ENCODE data around the gene PKMYT1.
A peak's percentile ranks its signal among the peaks of the same experiment; 100 is the strongest.
"Not testable (repeated sequence)": the region's sequence is repeated elsewhere in the genome, so short reads cannot be mapped to it uniquely, and the experiment has no call there.

The PKMYT1 gene

GRCh38 chr16:2929693-2930092 is 50.6 kb downstream of the PKMYT1 start:
- no peak for DNase-seq

DNA sequence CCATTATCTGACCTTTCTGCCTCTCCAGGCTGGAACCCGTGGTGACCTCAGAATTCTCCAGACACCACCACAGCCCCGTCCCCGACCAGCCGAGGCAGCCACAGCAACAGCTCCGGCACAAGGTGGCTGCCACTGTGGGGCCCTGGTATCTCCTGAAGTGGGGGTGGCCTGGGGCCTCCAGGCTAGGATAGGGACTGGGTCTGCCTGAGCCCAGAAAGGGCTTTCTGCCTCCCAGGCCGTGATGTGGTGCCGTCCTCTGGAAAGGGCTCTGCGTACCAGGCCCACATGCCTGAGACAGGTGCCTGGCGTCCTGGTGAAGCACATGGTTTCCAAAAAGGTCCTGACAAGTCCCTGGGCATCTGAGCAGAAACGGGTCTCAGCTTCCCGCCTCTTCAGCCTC is 51.5 kb downstream of the PKMYT1 start:
- DNase-seq, result no peak

DNA sequence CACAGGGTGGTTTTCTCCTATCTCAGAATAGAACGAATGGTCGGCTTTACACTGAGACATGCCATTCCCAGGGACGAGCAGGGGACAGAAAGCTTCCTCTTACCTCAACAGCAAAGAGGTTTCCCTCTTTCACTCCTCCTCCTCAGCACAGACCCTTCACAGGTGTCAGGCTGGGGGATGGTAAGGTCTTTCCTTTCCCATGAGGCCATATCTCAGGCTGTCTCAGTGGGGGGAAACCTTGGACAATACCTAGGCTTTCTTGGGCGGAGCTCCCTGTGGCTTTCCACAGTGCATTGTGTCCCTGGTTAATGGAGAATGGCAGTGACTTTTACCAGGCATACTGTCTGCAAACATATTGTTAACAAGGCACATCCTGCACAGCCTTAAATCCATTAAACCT is 52.1 kb downstream of the PKMYT1 start:
- DNase-seq, result not testable (repeated sequence)

DNA sequence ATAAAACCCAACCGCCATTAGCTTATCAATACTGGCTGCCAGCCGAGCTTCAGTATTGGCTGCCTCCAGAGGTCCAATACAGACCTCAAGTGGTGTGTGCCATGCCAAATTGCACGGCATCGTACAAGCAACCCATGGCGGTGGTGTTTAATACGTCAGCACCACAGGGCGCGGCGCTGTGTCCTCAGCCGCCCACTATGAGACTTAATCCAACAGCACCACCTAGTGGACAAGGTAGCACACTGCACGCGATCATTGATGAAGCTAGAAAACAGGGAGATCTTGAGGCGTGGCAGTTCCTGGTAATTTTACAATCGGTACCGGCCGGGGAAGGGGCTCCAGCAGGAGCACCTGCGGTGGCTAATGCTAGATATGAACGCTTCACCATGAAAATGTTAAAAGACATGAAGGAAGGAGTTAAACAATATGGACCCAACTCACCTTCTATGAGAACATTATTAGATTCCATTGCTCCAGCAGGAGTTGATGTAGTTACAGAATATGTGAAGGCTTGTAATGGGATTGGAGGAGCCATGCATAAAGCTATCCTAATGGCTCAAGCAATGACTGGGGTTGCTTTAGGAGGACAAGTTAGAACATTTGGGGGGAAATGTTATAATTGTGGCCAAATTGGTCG is 53.1 kb downstream of the PKMYT1 start:
- DNase-seq, result peak; percentile 87

- DNase-seq, result no peak
Measured at GRCh38 chr16:2926650-2926999, 53.6 kb downstream of the PKMYT1 start.

- DNase-seq, result no peak
Measured at GRCh38 chr16:2925951-2926649, 54.1 kb downstream of the PKMYT1 start.

GRCh38 chr16:2924901-2925755 is 55.1 kb downstream of the PKMYT1 start:
- no peak for DNase-seq

DNA sequence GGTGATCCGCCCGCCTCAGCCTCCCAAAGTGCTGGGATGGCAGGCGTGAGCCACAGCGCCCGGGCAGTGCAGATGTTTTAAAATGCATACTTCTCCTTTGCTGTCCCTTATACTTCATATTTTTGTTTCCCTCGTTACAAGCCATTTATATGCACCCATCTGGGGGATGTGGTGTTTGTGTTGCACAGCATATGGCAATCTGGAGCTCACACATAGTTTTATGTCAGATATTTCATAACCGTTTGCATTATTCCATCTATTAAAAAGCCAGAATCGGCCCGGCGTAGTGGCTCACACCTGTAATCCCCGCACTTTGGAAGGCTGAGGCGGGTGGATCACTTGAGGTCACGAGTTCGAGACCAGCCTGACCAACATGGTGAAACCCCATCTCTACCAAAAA is 56.8 kb downstream of the PKMYT1 start:
- no peak for DNase-seq
